SIG-M5 treated with dmso at 0.1 percent for 504 hours (cell line): ENCODE measurements around the gene ARSG.
"Not testable (repeated sequence)": the region's sequence is repeated elsewhere in the genome, so short reads cannot be mapped to it uniquely, and the experiment has no call there.

Experiments used
- DNase-seq: peaks from one replicate; lab custom pipeline; 2025; ENCODE audit not compliant: unreplicated experiment; lab: John Stamatoyannopoulos, UW

The ARSG gene

GRCh38 chr17:68304706-68305105 lies 13.4 kb downstream of the ARSG start:
- no peak for DNase-seq

- no peak for DNase-seq
Measured at GRCh38 chr17:68305142-68305541, 13.8 kb downstream of the ARSG start.

- DNase-seq: no peak
Measured at GRCh38 chr17:68306819-68307218, 15.5 kb downstream of the ARSG start.

- DNase-seq: no peak
Measured at GRCh38 chr17:68307443-68307842, 16.1 kb downstream of the ARSG start.

GRCh38 chr17:68308486-68308885 lies 17.2 kb downstream of the ARSG start:
- not testable (repeated sequence) for DNase-seq

GRCh38 chr17:68309066-68309670 lies 17.9 kb downstream of the ARSG start:
- DNase-seq: not testable (repeated sequence)

- DNase-seq: peak; percentile 29
Measured at GRCh38 chr17:68310152-68310551, 18.9 kb downstream of the ARSG start.

GRCh38 chr17:68314916-68315535 lies 23.7 kb downstream of the ARSG start:
- DNase-seq: peak; percentile 80

- DNase-seq: no peak
Measured at GRCh38 chr17:68315930-68316329, 24.6 kb downstream of the ARSG start.

- DNase-seq: no peak
Measured at GRCh38 chr17:68317458-68317857, 26.2 kb downstream of the ARSG start.

- DNase-seq: no peak
Measured at GRCh38 chr17:68318103-68318991, 27.1 kb downstream of the ARSG start.

- peak; percentile 36 for DNase-seq
Measured at GRCh38 chr17:68319410-68320162, 28.3 kb downstream of the ARSG start.

GRCh38 chr17:68320311-68320865 lies 29.1 kb downstream of the ARSG start:
- DNase-seq: no peak

- no peak for DNase-seq
Measured at GRCh38 chr17:68320943-68321555, 29.8 kb downstream of the ARSG start.

GRCh38 chr17:68321556-68321954 lies 30.3 kb downstream of the ARSG start:
- DNase-seq: no peak

GRCh38 chr17:68322630-68323029 lies 31.3 kb downstream of the ARSG start:
- DNase-seq: no peak

- DNase-seq: no peak
Measured at GRCh38 chr17:68324114-68324513, 32.8 kb downstream of the ARSG start.

GRCh38 chr17:68324654-68325336 lies 33.5 kb downstream of the ARSG start:
- DNase-seq: no peak

- DNase-seq: no peak
Measured at GRCh38 chr17:68325961-68326360, 34.7 kb downstream of the ARSG start.

GRCh38 chr17:68326681-68327080 lies 35.4 kb downstream of the ARSG start:
- DNase-seq: no peak
